ENCODE measurements around the gene CADM2. TPM values are rescaled to one million over a fixed set of nuclear protein-coding genes. Genes with fewer than 3 reads are reported as not detected.

Gene CADM2
- total RNA-seq, 1 experiment from 2014 or later: not detected

DNA sequence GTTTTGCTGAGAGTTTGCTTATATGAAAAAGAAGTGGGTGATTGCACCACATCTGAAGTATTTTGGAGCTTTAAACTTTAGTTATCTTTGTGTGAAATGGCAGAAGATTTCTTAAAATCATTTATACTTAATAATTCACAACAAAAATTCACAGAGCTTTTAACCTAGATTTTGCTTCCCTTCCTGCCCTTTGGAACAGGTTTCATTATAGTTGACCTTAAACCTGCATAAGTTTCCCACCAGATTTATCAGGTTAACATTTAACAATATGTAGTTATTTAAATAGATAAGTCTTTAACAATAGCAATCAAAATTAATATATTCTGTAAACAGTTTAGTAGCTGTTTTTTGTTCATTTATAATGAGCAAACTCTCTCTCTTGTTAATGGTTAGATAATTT lies 30.3 kb downstream of the CADM2 start (continued):
- TF ChIP-seq REST (IDR thresholded peaks at IDR 0.05; ENCODE audit: low read depth): no peak
- TF ChIP-seq POLR2AphosphoS5 (IDR thresholded peaks at IDR 0.05; ENCODE audit: low read depth, low read length): no peak
- no peak for TF ChIP-seq CBX3 (IDR thresholded peaks at IDR 0.05; ENCODE audit: low read depth)
- TF ChIP-seq MAX (IDR thresholded peaks at IDR 0.05): no peak
- TF ChIP-seq, protein P1, sequence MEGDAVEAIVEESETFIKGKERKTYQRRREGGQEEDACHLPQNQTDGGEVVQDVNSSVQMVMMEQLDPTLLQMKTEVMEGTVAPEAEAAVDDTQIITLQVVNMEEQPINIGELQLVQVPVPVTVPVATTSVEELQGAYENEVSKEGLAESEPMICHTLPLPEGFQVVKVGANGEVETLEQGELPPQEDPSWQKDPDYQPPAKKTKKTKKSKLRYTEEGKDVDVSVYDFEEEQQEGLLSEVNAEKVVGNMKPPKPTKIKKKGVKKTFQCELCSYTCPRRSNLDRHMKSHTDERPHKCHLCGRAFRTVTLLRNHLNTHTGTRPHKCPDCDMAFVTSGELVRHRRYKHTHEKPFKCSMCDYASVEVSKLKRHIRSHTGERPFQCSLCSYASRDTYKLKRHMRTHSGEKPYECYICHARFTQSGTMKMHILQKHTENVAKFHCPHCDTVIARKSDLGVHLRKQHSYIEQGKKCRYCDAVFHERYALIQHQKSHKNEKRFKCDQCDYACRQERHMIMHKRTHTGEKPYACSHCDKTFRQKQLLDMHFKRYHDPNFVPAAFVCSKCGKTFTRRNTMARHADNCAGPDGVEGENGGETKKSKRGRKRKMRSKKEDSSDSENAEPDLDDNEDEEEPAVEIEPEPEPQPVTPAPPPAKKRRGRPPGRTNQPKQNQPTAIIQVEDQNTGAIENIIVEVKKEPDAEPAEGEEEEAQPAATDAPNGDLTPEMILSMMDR (IDR thresholded peaks at IDR 0.05 in 2 of 3, conservative IDR thresholded peaks at IDR 0.05 in 1 of 3; ENCODE audit: borderline replicate concordance in 1 of 3, insufficient read depth in 1 of 3, low read depth in 2 of 3, low read length in 2 of 3): no peak
- no peak for TF ChIP-seq RAD21 (IDR thresholded peaks at IDR 0.05; ENCODE audit: low read depth)
- TF ChIP-seq SRF (IDR thresholded peaks at IDR 0.05; ENCODE audit: low read depth): no peak
- no peak for TF ChIP-seq SP1 (IDR thresholded peaks at IDR 0.05; ENCODE audit: low read depth)
- no peak for TF ChIP-seq EGR1 (IDR thresholded peaks at IDR 0.05; ENCODE audit: low read depth)
- TF ChIP-seq EZH2phosphoT487 (IDR thresholded peaks at IDR 0.05; ENCODE audit: borderline replicate concordance): no peak
